Stimulated activated CD4-positive, alpha-beta T cell treated with anti-CD3 and anti-CD28 coated beads, TNF-alpha, amount 100 ng/mL, for 4 hours (primary cell): ENCODE data around the gene GALNT2.

Experiments
- DNase-seq, 3 experiments: peaks; one replicate each; pipeline ENCODE4 v3.0.0-alpha.2; 2020; ENCODE audit warnings: low read depth in 3 of 3

The GALNT2 gene

GRCh38 chr1:230210326-230210980, 143.4 kb downstream of the GALNT2 start:
- DNase-seq = no peak

GRCh38 chr1:230210981-230211336, 143.9 kb downstream of the GALNT2 start:
- DNase-seq = no peak

- DNase-seq = no peak
Observed at GRCh38 chr1:230211436-230212145, 144.6 kb downstream of the GALNT2 start.

- DNase-seq = no peak
Observed at GRCh38 chr1:230212405-230212936, 145.4 kb downstream of the GALNT2 start.

GRCh38 chr1:230215031-230215430, 148.0 kb downstream of the GALNT2 start:
- no peak for DNase-seq

GRCh38 chr1:230215529-230215928, 148.5 kb downstream of the GALNT2 start:
- DNase-seq = no peak

- no peak for DNase-seq
Observed at GRCh38 chr1:230216896-230217295, 149.9 kb downstream of the GALNT2 start.

- no peak for DNase-seq
Observed at GRCh38 chr1:230218667-230219066, 151.6 kb downstream of the GALNT2 start.

GRCh38 chr1:230219174-230220067, 152.4 kb downstream of the GALNT2 start:
- no peak for DNase-seq

- DNase-seq = no peak
Observed at GRCh38 chr1:230220478-230220877, 153.4 kb downstream of the GALNT2 start.

- DNase-seq = no peak
Observed at GRCh38 chr1:230220907-230221306, 153.9 kb downstream of the GALNT2 start.

GRCh38 chr1:230222678-230223077, 155.6 kb downstream of the GALNT2 start:
- DNase-seq = no peak

GRCh38 chr1:230224101-230224960, 157.3 kb downstream of the GALNT2 start:
- DNase-seq = no peak

GRCh38 chr1:230226007-230226800, 159.2 kb downstream of the GALNT2 start:
- no peak for DNase-seq

- no peak for DNase-seq
Observed at GRCh38 chr1:230226814-230227213, 159.8 kb downstream of the GALNT2 start.

- DNase-seq = no peak
Observed at GRCh38 chr1:230228236-230228897, 161.3 kb downstream of the GALNT2 start.

- no peak for DNase-seq
Observed at GRCh38 chr1:230230273-230230672, 163.2 kb downstream of the GALNT2 start.

- no peak for DNase-seq
Observed at GRCh38 chr1:230230948-230231773, 164.1 kb downstream of the GALNT2 start.

GRCh38 chr1:230231774-230232145, 164.7 kb downstream of the GALNT2 start:
- DNase-seq = no peak
